Measurements from ENCODE around the gene CENPX. TPM values are rescaled to one million over a fixed set of nuclear protein-coding genes. Genes with fewer than 3 reads are reported as not detected.

Gene CENPX
- total RNA-seq, 1 donor from 2014 or later = 109 TPM

DNA sequence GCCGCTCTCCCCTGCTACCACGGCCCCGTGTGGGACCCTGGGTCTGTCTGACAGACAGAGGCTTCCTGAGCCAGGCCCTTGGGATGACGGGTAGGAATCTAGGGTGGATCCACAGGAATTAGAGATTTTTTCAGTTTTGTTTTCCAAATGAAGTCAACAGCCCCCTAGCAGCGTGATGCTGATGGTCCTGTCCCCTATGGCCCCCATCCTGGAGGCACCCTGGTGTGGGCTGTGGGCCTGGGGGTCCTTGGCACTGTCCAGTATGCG lies 15.5 kb downstream of the CENPX start:
- Mint-ChIP-seq H3K27ac (no peak overlapping the region), H3K9me3 (no peaks in the 10 kb centered on the region), H3K27me3 (ENCODE audit: insufficient read depth) (no peaks in the 10 kb centered on the region), H3K4me1 (ENCODE audit: low read depth) (no peaks in the 10 kb centered on the region), H3K36me3 (ENCODE audit: low read depth) (no peaks in the 10 kb centered on the region), H3K4me3 (no peak overlapping the region)
- intact Hi-C loops (cut with micrococcal nuclease) = no loop called here
- DNase-seq (ENCODE audit: low spot score) = no peak

DNA sequence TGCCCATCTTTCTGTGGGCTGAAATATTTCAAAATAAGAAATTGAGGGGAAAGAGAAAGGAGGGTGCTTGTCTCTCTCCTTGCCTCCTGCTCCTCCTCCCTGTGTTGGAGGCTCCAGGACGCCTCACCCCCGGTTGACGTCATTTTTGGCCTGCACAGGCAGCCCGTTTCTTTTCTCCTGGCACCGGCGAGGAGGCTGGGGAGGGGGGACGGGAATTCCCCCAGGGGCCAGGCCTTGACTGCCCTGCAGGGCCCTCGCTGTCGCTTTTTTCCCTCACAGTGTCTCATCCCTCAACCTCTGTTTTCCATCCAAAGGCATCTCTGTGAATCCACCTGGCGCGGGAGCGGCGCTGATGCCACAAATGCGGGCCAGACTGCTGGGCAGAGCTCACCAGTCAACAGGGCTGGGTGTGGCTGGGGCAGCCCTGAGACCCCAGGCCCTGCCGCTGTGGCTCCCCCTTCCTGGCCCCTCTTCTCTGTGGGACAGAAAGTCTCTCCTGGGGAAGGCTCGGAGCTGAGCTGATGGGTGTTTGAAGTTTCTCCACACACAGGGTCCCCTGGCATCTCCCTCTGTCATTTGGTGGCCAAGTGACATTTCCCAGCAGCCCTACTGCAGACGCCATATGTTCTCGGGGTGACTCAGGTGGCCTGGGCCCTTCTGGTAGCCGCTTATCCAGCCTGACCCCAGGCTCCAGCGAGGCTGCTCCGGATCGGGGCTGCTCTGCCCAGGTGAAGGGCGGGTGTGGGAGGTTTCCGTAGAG lies 16.0 kb downstream of the CENPX start:
- Mint-ChIP-seq H3K27me3 (ENCODE audit: insufficient read depth) (no peaks in the 10 kb centered on the region), H3K4me3 (no peak overlapping the region), H3K36me3 (ENCODE audit: low read depth) (no peaks in the 10 kb centered on the region), H3K4me1 (ENCODE audit: low read depth) (no peaks in the 10 kb centered on the region), H3K27ac (no peak overlapping the region), H3K9me3 (no peaks in the 10 kb centered on the region)
- intact Hi-C loops (cut with micrococcal nuclease) = no loop called here
- no peak for DNase-seq (ENCODE audit: low spot score)

DNA sequence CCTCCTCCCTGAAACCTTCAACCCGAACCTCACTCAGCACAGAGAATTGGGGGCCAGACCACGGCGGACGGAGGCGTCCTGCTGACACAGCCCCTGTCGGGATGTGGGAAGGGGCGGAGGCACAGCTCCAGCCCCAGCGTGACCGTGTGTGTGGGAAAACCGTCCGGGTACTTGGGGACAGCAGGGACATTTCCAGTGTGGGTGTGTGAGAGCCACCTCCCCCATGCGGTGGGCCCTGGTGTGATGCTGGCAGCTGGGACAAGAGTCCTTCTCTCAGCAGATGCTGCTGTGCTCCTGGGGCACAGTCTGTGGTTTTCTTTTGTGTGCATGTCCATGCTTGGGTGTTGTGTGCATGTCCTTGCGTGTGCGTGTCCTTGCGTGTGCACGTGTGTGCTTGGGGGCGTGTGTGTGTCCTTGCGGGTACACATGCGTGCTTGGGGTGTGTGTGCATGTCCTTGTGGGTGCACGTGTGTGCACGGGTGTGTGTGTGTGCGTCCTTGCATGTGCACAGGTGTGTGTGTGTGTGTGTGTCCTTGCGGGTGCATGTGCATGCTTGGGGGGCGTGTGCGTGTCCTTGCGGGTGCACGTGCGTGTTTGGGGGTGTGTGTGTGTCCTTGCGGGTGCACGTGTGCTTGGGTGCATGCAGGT lies 16.9 kb downstream of the CENPX start:
- intact Hi-C loops (cut with micrococcal nuclease) = no loop called here
- H3K27me3 Mint-ChIP-seq (ENCODE audit: insufficient read depth) = no peaks in the 10 kb centered on the region
- H3K4me3 Mint-ChIP-seq = no peak overlapping the region
- H3K4me1 Mint-ChIP-seq (ENCODE audit: low read depth) = no peaks in the 10 kb centered on the region
- no peaks in the 10 kb centered on the region for H3K9me3 Mint-ChIP-seq
- no peak for DNase-seq (ENCODE audit: low spot score)
- H3K36me3 Mint-ChIP-seq (ENCODE audit: low read depth) = no peaks in the 10 kb centered on the region
- no peak overlapping the region for H3K27ac Mint-ChIP-seq

DNA sequence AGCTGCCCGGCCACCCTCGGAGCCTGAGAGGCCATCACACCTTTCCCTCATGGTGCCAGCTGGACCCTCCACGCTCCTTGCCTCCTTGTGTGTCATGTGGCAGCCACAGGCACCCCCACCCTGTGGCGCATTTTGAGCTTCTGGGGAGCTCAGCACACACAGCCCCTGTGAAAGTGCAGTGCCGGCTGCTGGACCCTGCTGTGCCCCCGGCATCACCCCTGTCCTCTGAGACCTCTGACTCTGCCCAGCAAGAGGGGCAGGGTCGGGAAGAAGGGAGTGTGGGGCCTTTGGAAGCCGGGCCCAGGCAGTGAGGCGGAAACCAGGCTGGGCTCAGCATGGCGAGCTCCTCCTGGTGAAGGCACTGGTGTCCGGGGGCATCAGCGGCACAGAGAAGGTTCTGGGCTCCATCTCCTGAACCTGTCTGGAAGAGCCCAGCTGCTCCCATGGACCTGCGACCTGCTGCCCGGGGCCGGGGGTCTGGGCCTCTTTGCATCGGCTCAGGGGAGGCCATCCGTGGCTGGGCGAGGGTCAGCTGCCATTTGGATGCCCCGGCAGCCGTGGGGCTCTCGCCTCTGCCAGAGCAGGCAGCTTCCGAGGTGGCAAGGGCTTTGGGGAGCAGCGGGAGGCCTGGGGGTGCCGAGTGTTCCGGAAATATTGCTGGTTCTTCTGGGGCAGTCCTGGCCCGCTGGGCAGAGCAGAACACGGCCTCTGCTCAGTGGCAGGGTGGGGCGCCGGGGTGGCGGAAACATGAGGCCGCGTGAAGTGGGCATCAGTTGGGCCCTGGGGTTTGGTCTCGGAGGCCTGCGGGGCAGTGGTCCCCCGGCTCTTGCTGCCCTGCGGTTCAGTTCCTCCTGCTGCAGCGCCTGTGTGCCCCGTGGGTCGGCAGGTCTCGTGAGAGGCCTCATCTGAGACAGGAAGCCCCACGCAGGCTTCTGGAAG lies 17.9 kb downstream of the CENPX start:
- DNase-seq (ENCODE audit: low spot score) = no peak
- Mint-ChIP-seq H3K9me3 (no peaks in the 10 kb centered on the region), H3K27ac (no peak overlapping the region), H3K4me1 (ENCODE audit: low read depth) (no peaks in the 10 kb centered on the region), H3K4me3 (no peak overlapping the region), H3K27me3 (ENCODE audit: insufficient read depth) (no peaks in the 10 kb centered on the region), H3K36me3 (ENCODE audit: low read depth) (no peaks in the 10 kb centered on the region)
- intact Hi-C loops (cut with micrococcal nuclease) = no loop called here

DNA sequence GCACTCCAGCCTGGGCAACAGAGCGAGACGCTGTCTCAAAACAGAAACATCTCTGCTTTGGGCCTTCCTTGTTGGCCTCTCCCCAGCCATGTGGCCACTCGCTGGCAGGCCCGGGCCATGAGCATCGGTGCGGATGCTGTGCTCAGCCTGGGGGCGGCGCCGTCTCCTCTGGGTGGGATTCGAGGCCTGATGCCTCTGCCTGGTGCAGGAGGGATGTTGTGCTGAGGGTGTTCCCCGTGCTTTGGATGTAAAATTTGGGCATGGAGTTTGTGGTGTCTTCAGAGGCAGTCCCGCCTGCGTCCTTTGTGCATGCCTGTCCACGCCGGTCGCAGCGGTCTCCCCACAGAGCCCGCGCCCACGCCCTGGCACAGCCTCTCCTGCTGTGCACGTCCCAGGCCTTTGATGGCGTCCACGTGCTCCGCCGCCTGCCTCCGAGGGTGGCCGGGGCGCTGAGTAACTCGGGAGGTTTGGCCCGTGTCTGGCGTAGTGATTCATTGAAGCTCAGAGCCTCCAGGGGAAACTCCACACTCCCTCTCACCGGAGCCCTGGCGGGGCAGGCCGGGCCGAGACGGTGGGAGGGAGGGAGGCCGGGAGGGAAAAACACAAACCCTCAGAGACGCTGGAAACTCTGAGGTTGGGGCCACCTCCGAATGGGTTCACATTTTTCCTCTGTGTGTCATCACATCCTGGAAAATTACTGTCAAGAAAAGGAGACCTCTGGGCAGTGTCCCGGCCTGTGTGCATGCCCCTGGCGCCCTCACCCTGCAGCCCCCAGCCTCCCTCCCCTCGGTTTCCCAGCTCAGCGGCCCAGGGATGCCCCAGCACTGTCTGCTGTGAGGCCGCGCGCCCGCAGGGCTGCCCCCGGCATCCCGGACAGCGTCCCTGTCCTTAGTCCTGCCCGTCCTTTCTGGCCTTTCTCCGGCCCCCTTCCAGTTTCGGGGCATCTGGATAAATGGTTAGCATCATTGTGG lies 19.0 kb downstream of the CENPX start:
- Mint-ChIP-seq H3K9me3 (no peaks in the 10 kb centered on the region), H3K27me3 (ENCODE audit: insufficient read depth) (no peaks in the 10 kb centered on the region), H3K36me3 (ENCODE audit: low read depth) (no peaks in the 10 kb centered on the region), H3K4me1 (ENCODE audit: low read depth) (no peaks in the 10 kb centered on the region), H3K27ac (no peak overlapping the region), H3K4me3 (no peak overlapping the region)
- intact Hi-C loops (cut with micrococcal nuclease) = no loop called here
- DNase-seq (ENCODE audit: low spot score) = no peak

DNA sequence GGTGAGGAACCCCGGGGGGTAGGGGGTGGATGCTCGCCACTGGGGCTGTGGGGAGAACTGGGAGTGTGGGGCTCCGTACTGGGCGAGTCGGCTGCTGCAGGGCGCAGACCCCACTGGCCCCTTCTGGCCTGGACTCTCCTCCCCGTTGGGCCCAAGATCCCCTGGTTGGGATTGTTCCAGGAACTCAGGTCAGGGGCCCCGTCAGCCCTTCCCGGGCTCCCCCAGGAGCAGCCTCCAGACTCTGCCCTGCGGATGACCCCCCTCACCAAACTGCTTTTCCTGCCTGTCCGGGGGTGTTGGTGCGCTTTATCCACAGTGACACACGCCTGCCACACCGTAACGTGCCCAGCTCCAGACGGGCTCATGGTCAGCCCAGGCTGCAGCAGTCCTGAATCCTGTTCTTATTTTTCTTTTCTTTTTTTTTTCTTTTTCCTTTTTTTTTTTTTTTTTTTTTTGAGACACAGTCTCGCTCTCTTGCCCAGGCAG lies 21.1 kb downstream of the CENPX start:
- Mint-ChIP-seq H3K36me3 (ENCODE audit: low read depth) (no peaks in the 10 kb centered on the region), H3K27ac (no peak overlapping the region), H3K27me3 (ENCODE audit: insufficient read depth) (no peaks in the 10 kb centered on the region), H3K9me3 (no peaks in the 10 kb centered on the region), H3K4me3 (no peak overlapping the region), H3K4me1 (ENCODE audit: low read depth) (no peaks in the 10 kb centered on the region)
- no peak for DNase-seq (ENCODE audit: low spot score)
- intact Hi-C loops (cut with micrococcal nuclease) = no loop called here

DNA sequence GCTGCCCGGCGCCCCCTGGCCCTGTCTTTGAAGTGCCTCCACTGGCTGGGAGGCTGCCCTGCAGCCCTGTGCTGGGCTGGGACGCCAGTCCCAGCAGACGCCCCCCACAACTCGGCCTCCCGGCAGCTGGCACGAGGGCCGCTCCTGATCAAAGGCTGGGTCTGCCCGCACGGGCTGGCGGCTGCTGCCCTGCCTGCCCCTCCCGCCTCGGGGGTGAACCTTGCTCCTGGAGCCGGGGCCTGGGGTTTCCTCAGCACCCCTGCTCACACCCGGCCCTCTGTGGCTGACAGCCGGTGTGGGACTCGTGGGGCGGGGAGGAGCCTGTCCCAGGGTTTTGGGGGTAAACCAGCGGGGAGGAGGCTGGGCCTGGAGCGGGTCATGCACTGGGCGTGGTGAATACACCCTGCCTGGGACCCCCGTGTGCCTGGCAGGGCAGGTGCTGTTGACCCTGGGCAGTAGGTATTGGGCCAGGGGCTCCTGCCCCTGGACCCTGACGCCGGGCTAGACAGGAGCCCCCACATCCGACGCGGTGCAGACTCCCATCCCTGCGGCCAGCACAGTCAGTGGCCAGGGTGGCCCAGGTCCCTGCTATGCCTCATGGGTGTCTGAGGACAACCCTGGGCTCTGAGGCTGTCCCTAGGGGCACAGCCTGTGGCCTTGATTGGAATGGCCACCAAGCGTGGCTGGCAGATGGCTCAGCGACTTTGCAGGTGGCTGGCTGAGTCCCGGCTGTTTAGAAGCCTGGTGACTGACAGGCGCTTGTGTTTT lies 21.7 kb downstream of the CENPX start:
- Mint-ChIP-seq H3K4me3 (no peak overlapping the region), H3K36me3 (ENCODE audit: low read depth) (no peaks in the 10 kb centered on the region), H3K9me3 (no peaks in the 10 kb centered on the region), H3K27me3 (ENCODE audit: insufficient read depth) (no peaks in the 10 kb centered on the region), H3K27ac (no peak overlapping the region), H3K4me1 (ENCODE audit: low read depth) (no peaks in the 10 kb centered on the region)
- intact Hi-C loops (cut with micrococcal nuclease) = no loop called here
- no peak for DNase-seq (ENCODE audit: low spot score)

DNA sequence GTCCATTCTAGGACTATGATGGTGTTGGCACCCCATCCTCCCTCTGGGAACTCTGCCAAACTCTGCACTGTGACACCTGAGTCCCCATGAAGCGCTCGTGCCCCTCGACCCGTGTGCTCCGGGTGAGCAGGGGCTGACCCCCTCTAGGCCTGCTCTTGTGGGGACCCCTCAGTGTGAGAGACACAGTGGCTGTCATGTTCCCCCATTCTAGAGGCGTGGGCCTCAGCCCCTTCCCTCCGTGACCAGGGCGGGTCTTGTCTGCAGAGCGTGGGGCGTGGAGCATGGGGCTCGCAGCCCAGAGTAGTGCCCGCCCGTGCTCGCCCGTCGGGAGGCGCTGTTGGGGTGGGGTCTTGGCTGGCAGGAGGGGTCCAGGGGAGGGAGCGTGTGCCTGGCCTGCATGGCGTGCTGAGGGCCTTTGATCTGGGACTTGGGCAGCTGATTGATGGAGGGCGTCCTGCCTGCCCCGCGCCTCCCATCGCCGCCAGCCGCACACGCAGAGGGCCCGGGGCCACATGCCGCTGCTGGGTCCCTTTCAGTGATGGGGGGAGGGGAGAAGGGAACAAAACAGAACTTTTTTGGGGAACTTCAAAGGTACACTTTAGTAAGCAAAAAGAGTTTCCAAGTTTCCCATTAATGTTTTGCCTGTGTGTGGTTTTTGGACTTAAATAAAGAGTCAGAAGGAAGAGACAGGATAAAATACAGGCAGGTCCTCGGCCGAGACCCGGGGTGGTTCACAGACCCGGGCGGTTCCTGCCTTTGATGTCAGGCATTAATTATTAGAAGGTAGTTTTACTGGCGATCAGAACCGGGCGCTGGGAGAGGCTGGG lies 22.5 kb downstream of the CENPX start:
- no peaks in the 10 kb centered on the region for H3K36me3 Mint-ChIP-seq (ENCODE audit: low read depth)
- DNase-seq (ENCODE audit: low spot score) = no peak
- no peak overlapping the region for H3K27ac Mint-ChIP-seq
- no peaks in the 10 kb centered on the region for H3K9me3 Mint-ChIP-seq
- H3K27me3 Mint-ChIP-seq (ENCODE audit: insufficient read depth) = no peaks in the 10 kb centered on the region
- intact Hi-C loops (cut with micrococcal nuclease) = no loop called here
- H3K4me3 Mint-ChIP-seq = no peak overlapping the region
- no peaks in the 10 kb centered on the region for H3K4me1 Mint-ChIP-seq (ENCODE audit: low read depth)

DNA sequence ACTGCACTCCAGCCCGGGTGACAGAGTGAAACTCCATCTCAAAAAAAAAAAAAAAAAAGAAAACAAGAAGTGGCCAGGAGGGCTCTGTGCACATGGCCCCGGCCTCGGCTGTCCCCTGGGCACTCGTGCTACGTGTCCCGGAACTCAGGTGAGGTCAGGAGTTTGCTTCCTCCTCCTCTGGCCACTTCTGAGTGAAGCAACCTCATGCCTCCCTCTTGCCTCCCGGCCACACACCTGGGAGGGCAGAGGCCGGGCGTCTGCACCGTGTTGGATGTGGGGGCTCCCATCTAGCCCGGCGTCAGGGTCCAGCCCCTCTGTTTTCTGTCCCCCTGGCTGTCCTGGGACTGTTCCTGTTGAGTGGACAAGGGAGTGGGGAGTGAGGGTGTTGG lies 23.1 kb downstream of the CENPX start:
- Mint-ChIP-seq H3K4me3 (no peak overlapping the region), H3K27me3 (ENCODE audit: insufficient read depth) (no peaks in the 10 kb centered on the region), H3K36me3 (ENCODE audit: low read depth) (no peaks in the 10 kb centered on the region), H3K27ac (no peak overlapping the region), H3K9me3 (no peaks in the 10 kb centered on the region), H3K4me1 (ENCODE audit: low read depth) (no peaks in the 10 kb centered on the region)
- intact Hi-C loops (cut with micrococcal nuclease) = no loop called here
- DNase-seq (ENCODE audit: low spot score) = no peak

DNA sequence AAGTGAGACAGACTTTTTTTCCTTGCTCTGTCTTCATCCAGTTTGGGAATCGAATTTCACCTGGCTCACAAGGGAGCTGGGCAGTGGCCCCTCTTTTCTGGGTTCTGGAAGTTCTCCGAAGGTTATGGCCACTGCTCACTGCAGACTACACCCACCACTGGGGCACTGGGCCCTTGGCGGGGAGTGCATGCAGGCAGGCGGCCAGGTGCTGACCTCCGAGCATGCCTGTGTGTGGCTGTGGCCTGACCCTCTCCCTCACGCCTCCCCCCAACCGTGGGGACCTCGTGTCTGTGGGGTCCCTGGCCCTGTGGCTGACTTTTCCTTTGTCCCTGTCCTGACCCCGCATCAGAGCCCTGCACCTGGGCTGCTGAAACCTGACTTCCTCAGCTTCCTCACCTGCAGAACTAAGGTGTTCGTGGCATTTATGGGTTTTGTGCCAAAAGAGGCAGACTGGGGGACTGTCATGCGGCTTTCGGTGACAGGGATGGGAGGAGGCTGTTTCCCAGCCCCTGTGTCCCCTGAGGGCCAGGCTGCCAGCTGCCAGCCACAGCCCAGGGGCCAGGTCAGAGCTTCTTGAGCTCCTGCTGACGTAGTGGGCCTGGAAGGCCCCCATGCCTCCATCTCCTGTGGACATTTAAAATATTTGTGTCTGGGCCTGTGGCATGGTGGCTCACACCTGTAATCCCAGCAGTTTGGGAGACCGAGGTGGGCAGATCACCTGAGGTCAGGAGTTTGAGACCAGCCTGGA lies 23.8 kb downstream of the CENPX start:
- Mint-ChIP-seq H3K36me3 (ENCODE audit: low read depth) (no peaks in the 10 kb centered on the region), H3K4me3 (no peak overlapping the region), H3K27ac (no peak overlapping the region), H3K27me3 (ENCODE audit: insufficient read depth) (no peaks in the 10 kb centered on the region), H3K9me3 (no peaks in the 10 kb centered on the region), H3K4me1 (ENCODE audit: low read depth) (no peaks in the 10 kb centered on the region)
- intact Hi-C loops (cut with micrococcal nuclease) = no loop called here
- DNase-seq (ENCODE audit: low spot score) = no peak

DNA sequence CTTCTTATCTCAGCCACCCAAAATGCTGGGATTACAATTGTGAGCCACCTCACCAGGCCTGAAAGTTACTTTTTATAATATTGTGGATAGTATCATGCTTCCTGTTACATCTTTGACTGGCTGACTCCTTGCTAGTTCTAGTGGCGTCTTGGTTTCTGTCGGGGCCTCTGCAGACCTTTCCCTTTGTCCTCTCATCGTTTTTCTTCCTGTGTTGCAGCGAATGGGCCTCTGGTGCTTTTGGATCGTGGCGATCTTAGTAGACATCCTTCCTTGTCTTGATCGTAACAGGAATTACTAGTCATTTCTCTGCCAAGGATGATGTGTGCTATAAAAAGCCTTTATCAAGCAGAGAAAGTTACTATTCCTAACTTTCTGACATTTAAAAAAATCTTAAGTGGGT lies 24.5 kb downstream of the CENPX start:
- Mint-ChIP-seq H3K27ac (no peak overlapping the region), H3K9me3 (no peaks in the 10 kb centered on the region), H3K36me3 (ENCODE audit: low read depth) (no peaks in the 10 kb centered on the region), H3K27me3 (ENCODE audit: insufficient read depth) (no peaks in the 10 kb centered on the region), H3K4me3 (no peak overlapping the region), H3K4me1 (ENCODE audit: low read depth) (no peaks in the 10 kb centered on the region)
- intact Hi-C loops (cut with micrococcal nuclease) = no loop called here
- no peak for DNase-seq (ENCODE audit: low spot score)

Measured in activated T-helper 1 cell treated with anti-CD3 and anti-CD28 coated beads, Interleukin-12 subunit alpha, Interleukin-12 subunit beta, Interleukin-2, Interleukin-4 antibody, amounts not matched to agents 30 ng/mL and 10 ng/mL and 1 ng/mL, durations not matched to agents 14 hours and 24 hours and 36 hours (primary cell).